H1 (cell line): ENCODE results near the gene TNFRSF11A. TPM values are rescaled to one million over a fixed set of nuclear protein-coding genes. Genes with fewer than 3 reads are reported as not detected.

Experiments used
- CTCF ChIA-PET: fragments of 300-600 bp; sonication (Branson Sonifier 250); formaldehyde crosslinking; loops from one replicate; lab custom pipeline; 2021; ENCODE audit not compliant: partially characterized antibody; lab: Charles Lee
- POLR2A ChIA-PET: fragments of 300-600 bp; sonication (Branson Sonifier 250); formaldehyde crosslinking; loops from one replicate; lab custom pipeline; 2021; ENCODE audit warnings: inconsistent platforms; ENCODE audit not compliant: partially characterized antibody; lab: Charles Lee
- DNase-seq, 2 experiments: peaks; one replicate each; pipeline versions ENCODE4 v3.0.0 to v3.0.0-alpha.2; 2010 to 2022; ENCODE audit warnings: low spot score in 2 of 2, low read depth in 1 of 2, mixed read lengths in 1 of 2
- FAIRE-seq: peaks from 2 replicates; lab custom pipeline; 2011; peaks lifted over from hg19 to GRCh38; lab: Jason Lieb, UNC
- H2AFZ ChIP-seq: 2 replicates; pipeline ENCODE4 v1.8.1; 2012; ENCODE audit warnings: low read length, inconsistent platforms
- H2AK5ac ChIP-seq: 2 replicates; pipeline ENCODE4 v1.6.1; 2013; ENCODE audit warnings: low read depth, low read length
- H2BK120ac ChIP-seq: replicated peaks from 2 replicates; pipeline ENCODE3; 2013; ENCODE audit warnings: low read depth, low read length, inconsistent platforms
- H2BK12ac ChIP-seq: 2 replicates; pipeline ENCODE4 v1.6.1; 2013; ENCODE audit warnings: low read depth, low read length
- H2BK15ac ChIP-seq: 2 replicates; pipeline ENCODE4 v1.6.1; 2013; ENCODE audit warnings: low read length
- H2BK20ac ChIP-seq: 2 replicates; pipeline ENCODE4 v1.6.1; 2013; ENCODE audit warnings: low read length
- H2BK5ac ChIP-seq: 2 replicates; pipeline ENCODE4 v1.6.1; 2013; ENCODE audit warnings: low read depth, low read length
- H3K14ac ChIP-seq: 2 replicates; pipeline ENCODE4 v1.6.1; 2013; ENCODE audit warnings: inconsistent platforms; ENCODE audit not compliant: insufficient read length
- H3K18ac ChIP-seq: 2 replicates; pipeline ENCODE4 v1.6.1; 2013; ENCODE audit warnings: low read length; ENCODE audit errors: extremely low read depth
- H3K23ac ChIP-seq: 2 replicates; pipeline ENCODE4 v1.6.1; 2013; ENCODE audit warnings: inconsistent platforms; ENCODE audit not compliant: insufficient read length
- H3K23me2 ChIP-seq: 2 replicates; pipeline ENCODE4 v1.6.1; 2013; ENCODE audit warnings: low read depth, low read length
- H3K27ac ChIP-seq: 2 replicates; pipeline ENCODE4 v1.6.1; 2011; ENCODE audit warnings: low read depth, low read length, inconsistent platforms
- H3K27me3 ChIP-seq, 4 experiments: replicated peaks in 1 of 4; 1 replicate in 1 of 4; 2 replicates in 3 of 4; pipeline versions ENCODE4 v1.6.1 to v1.8.1; 2011 to 2013; ENCODE audit warnings: low read length in 3 of 4, mild to moderate bottlenecking in 3 of 4, inconsistent platforms in 2 of 4, mixed read lengths in 2 of 4, moderate library complexity in 1 of 4; ENCODE audit not compliant: control insufficient read depth in 3 of 4, insufficient read depth in 3 of 4; ENCODE audit errors: extremely low read depth in 1 of 4
- H3K36me3 ChIP-seq, 4 experiments: 2 replicates each; pipeline versions ENCODE4 v1.6.1 to v1.8.1; 2011 to 2013; ENCODE audit warnings: mild to moderate bottlenecking in 4 of 4, low read length in 3 of 4, moderate library complexity in 2 of 4, control low read depth in 1 of 4, inconsistent platforms in 1 of 4; ENCODE audit not compliant: insufficient read depth in 4 of 4, control insufficient read depth in 2 of 4
- H3K4ac ChIP-seq: replicated peaks from 2 replicates; pipeline ENCODE3; 2013; ENCODE audit warnings: low read length, low read depth, mixed read lengths, inconsistent platforms; ENCODE audit not compliant: insufficient read length
- H3K4me1 ChIP-seq, 4 experiments: replicated peaks in 1 of 4; 1 replicate in 1 of 4; 2 replicates in 3 of 4; pipeline versions ENCODE4 v1.6.1 to v1.8.1; 2011 to 2013; ENCODE audit warnings: low read length in 3 of 4, inconsistent platforms in 2 of 4, mixed read lengths in 1 of 4; ENCODE audit not compliant: insufficient read depth in 4 of 4, control insufficient read depth in 3 of 4
- H3K4me2 ChIP-seq, 2 experiments: 2 replicates each; pipeline versions ENCODE4 v1.6.1 to v1.8.1; 2011 to 2013; ENCODE audit warnings: low read depth in 2 of 2, low read length in 2 of 2, control low read depth in 1 of 2, inconsistent platforms in 1 of 2, mild to moderate bottlenecking in 1 of 2; ENCODE audit not compliant: insufficient read depth in 1 of 2
- H3K4me3 ChIP-seq, 4 experiments: fragments of 200-600, 300-600 bp in 1 of 4; sonication (generic), shearing (Covaris generic), sonication (Bioruptor Twin) in 1 of 4; 2 replicates each; pipeline versions ENCODE4 v1.5.1 to v1.8.1; 2011 to 2016; ENCODE audit warnings: low read length in 4 of 4, low read depth in 3 of 4, control low read depth in 2 of 4, inconsistent platforms in 2 of 4, mild to moderate bottlenecking in 2 of 4, mixed read lengths in 1 of 4, moderate library complexity in 1 of 4; ENCODE audit not compliant: insufficient read depth in 2 of 4; ENCODE audit errors: extremely low read depth in 1 of 4
- H3K56ac ChIP-seq: replicated peaks from 2 replicates; pipeline ENCODE3; 2013; ENCODE audit warnings: low read depth, mild to moderate bottlenecking, mixed read lengths, low read length, inconsistent platforms; ENCODE audit not compliant: insufficient read length
- H3K79me1 ChIP-seq: 2 replicates; pipeline ENCODE4 v1.6.1; 2013; ENCODE audit warnings: low read depth, low read length, control low read depth
- H3K79me2 ChIP-seq, 2 experiments: 2 replicates each; pipeline versions ENCODE4 v1.6.1 to v1.8.1; 2012 to 2013; ENCODE audit warnings: low read length in 2 of 2, mild to moderate bottlenecking in 2 of 2, inconsistent platforms in 1 of 2; ENCODE audit not compliant: insufficient read depth in 2 of 2, control insufficient read depth in 1 of 2
- H3K9ac ChIP-seq, 4 experiments: replicated peaks in 1 of 4; 1 replicate in 1 of 4; 2 replicates in 3 of 4; pipeline versions ENCODE4 v1.6.1 to v1.8.1; 2011 to 2013; ENCODE audit warnings: low read depth in 3 of 4, low read length in 3 of 4, control low read depth in 2 of 4, mild to moderate bottlenecking in 2 of 4, moderate library complexity in 2 of 4, inconsistent platforms in 1 of 4; ENCODE audit errors: extremely low read depth in 1 of 4
- H3K9me3 ChIP-seq, 2 experiments: 2 replicates each; pipeline versions ENCODE4 v1.6.1 to v1.8.1; 2012 to 2013; ENCODE audit warnings: mild to moderate bottlenecking in 2 of 2, moderate library complexity in 2 of 2, control low read depth in 1 of 2, inconsistent platforms in 1 of 2, low read depth in 1 of 2, low read length in 1 of 2, mixed read lengths in 1 of 2; ENCODE audit not compliant: insufficient read depth in 2 of 2
- H4K20me1 ChIP-seq, 2 experiments: replicated peaks in 1 of 2; 2 replicates each; pipeline versions ENCODE3 to v1.8.1; 2011 to 2013; ENCODE audit warnings: inconsistent platforms in 2 of 2, low read length in 2 of 2, mild to moderate bottlenecking in 1 of 2; ENCODE audit not compliant: insufficient read depth in 2 of 2, control insufficient read depth in 1 of 2
- H4K5ac ChIP-seq: 2 replicates; pipeline ENCODE4 v1.6.1; 2013; ENCODE audit warnings: low read length, low read depth, mixed read lengths, inconsistent platforms; ENCODE audit not compliant: insufficient read length
- H4K8ac ChIP-seq: 2 replicates; pipeline ENCODE4 v1.8.0; 2013; ENCODE audit warnings: mild to moderate bottlenecking, moderate library complexity, low read length, inconsistent platforms; ENCODE audit not compliant: insufficient read depth; ENCODE audit errors: extremely low read depth
- H4K91ac ChIP-seq: replicated peaks from 2 replicates; pipeline ENCODE3; 2013; ENCODE audit warnings: low read length, mixed read lengths, inconsistent platforms; ENCODE audit not compliant: insufficient read length
- CHD1 ChIP-seq: IDR thresholded peaks from 2 replicates; pipeline ENCODE4 v1.6.1; 2012; ENCODE audit warnings: low read depth, low read length, improper control_type of control experiment
- CREB1 ChIP-seq: IDR thresholded peaks from 2 replicates; pipeline ENCODE4 v1.6.1; 2012; ENCODE audit warnings: inconsistent platforms
- WGBS, 2 experiments: shearing (Covaris generic) in 1 of 2; methylation state at CpG; one replicate each; pipeline versions ENCODE4 v1.1.6 to v1.1.7; 2013 to 2015; ENCODE audit warnings: low lambda C conversion rate in 2 of 2, mixed read lengths in 2 of 2, inconsistent platforms in 1 of 2, low coverage in 1 of 2, missing lambda C conversion rate in 1 of 2; ENCODE audit not compliant: insufficient replicate concordance in 2 of 2, insufficient coverage in 1 of 2, insufficient read length in 1 of 2; ENCODE audit errors: extremely low coverage in 1 of 2, missing lambda C conversion rate in 1 of 2; 5-methylcytosine and 5-hydroxymethylcytosine counted together
- polyA plus RNA-seq, 7 experiments: library from polyadenylated mRNA; depleted of rRNA in 3 of 7; stranded (reverse) in 5 of 7; unstranded in 2 of 7; fragments of >200 nt in 5 of 7; fragments of 200-250 nt in 2 of 7; gene quantifications; 1 replicate in 5 of 7; 2 replicates in 1 of 7; 4 replicates in 1 of 7; pipeline versions ENCODE4 v1.2.1 to v1.2.3, GENCODE V29; 2011 to 2013; ENCODE audit warnings: missing spikeins in 2 of 7, mixed read lengths in 2 of 7
- total RNA-seq: library from RNA; stranded (reverse); fragmentation: NEBNext Ultra II Directional; extraction: Animal tissue kit (Norgen Biotek cat#: 25700); gene quantifications from 2 replicates; pipeline ENCODE4 v1.2.1, GENCODE V29; 2021

TNFRSF11A gene
- total and polyA plus RNA-seq, 2 of the 8 experiments (the other 6 are each of a cell fraction or from before 2014, with no cell fraction given) = 8.7 to 10.6 TPM

DNA sequence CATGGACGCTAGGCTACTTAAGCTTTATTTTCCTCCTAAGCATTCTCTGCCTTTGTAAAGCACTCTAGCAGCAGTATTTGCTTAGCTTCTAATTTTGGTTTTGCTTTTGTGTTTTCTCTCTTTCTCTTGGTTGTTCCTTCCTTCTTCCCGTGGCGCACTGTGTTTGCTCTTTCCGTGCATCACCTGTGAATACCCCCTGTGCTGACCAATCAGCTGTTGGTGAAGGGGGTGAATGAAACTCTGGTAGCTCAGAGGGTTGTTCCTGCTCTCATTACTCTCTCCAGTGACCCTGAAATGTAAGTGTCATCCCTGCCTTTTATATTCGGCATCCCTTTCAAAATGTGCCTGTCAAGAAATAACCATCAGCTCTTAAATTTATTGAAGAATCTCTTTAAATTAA lies 45.5 kb upstream of the TNFRSF11A start:
- Histone ChIP-seq H2BK5ac (no peak overlapping the region), H3K27me3 (no peaks in the 10 kb centered on the region), H2AFZ (no peak overlapping the region), H2BK12ac (no peak overlapping the region), H4K8ac (no peak overlapping the region), H3K9me3 (no peaks in the 10 kb centered on the region), H2BK120ac (no peak overlapping the region), H3K4ac (no peak overlapping the region), H4K5ac (no peak overlapping the region), H3K79me1 (no peaks in the 10 kb centered on the region), H3K23ac (no peak overlapping the region), H3K23me2 (no peaks in the 10 kb centered on the region), H3K4me1 (0 out of 7 replicates have a peak, but pooled peaks cover 0 to 2% (median 0%) of the 10 kb centered on the region in 4 experiments), H3K27ac (no peak overlapping the region), H3K56ac (no peak overlapping the region), H3K4me2 (no peak overlapping the region), H3K9ac (no peak overlapping the region), H2BK15ac (no peak overlapping the region), H3K79me2 (no peaks in the 10 kb centered on the region), H2BK20ac (no peak overlapping the region), H3K36me3 (peaks cover 0 to 18% (median 5%) of the 10 kb centered on the region in 4 experiments; a peak in 4 of 8 replicates), H3K14ac (no peak overlapping the region), H4K91ac (no peak overlapping the region), H3K18ac (no peak overlapping the region), H3K4me3 (no peak overlapping the region), H4K20me1 (peaks cover 0 to 3% of the 10 kb centered on the region in 2 experiments), H2AK5ac (no peak overlapping the region)
- TF ChIP-seq CREB1 (no peak), CHD1 (no peak)
- ChIA-PET CTCF (interaction anchor here (0.6 to 1.2 kb wide), 2 partner anchors 84 to 412 kb away, joined by 3 read pairs; no protein-coding TSS in a partner anchor), POLR2A (no interaction called here)
- 66% methylated on average over 5 of the region's 5 CpGs; no CpG with 5 or more reads in 1 of the 2 experiments for WGBS, 2 experiments
- FAIRE-seq (no peak), DNase-seq (no peak)
